ENCODE results near the gene PAK4.
"Not testable (repeated sequence)": the region's sequence is repeated elsewhere in the genome, so short reads cannot be mapped to it uniquely, and the experiment has no call there.

PAK4 gene

DNA sequence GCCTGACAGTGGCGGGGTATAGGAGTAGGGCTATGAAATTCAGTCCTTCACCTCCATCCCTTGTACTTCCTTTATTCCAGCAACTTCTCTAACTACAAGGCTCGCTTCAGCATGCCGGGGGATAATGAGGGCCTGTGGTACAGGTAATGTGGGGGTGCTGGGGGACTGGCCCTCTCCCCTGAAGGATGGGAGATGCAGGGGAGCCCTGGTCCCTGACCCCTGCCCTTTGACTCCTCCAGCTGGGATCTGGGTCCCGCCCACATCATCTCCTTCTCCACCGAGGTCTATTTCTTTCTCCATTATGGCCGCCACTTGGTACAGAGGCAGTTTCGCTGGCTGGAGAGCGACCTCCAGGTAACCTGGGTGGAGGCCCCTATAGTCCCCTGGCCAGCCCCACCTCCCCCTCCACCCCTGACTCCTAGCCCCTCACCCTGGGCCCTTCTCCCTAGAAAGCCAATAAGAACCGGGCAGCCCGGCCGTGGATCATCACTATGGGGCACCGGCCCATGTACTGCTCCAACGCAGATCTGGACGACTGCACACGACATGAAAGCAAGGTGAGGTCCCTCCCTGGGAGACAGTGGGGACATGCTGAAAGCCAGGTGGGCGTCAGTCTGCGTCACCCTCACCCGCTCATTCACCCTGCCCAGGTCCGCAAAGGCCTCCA is 25.0 kb upstream of the PAK4 start:
- no peak for DNase-seq

DNA sequence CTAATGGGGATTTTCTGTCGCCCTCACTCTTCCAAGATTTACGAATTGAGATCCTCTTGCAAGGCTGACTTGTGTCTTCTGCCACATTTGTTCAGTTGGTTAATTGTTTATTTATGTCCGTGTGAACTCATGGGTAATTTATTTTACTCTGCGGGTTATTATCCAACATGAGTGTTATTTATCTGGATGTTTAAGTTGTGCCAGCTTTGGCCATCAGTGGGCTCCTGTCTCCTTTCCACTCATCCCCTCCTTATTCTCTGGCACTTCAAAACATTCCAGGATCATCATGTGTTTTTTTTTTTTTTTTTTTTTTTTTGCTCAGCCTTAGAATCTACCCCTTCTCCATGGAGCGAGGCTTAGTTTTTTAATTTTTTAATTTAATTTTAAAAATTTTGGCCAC is 22.4 kb upstream of the PAK4 start:
- DNase-seq: no peak

DNA sequence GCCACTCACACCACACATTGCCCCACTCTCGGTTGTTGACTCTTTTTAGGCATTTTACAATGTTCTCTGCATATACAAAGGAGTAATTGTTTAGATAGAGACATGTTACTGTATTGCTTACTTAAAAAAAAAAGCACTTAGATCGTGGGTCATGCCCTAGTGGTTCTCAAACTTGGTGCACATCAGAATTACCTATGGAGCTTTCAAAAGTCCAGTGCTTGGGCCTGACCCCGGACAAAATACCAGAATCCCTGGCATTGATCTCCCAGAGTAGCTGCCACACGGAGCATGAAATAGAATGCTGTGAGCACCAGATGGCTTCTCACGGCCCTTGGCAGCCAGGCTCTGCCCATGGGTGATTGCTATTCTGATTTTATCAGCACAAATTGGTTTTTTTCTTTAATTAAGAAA is 21.4 kb upstream of the PAK4 start:
- DNase-seq: no peak

GRCh38 chr19:39106194-39106593 is 19.4 kb upstream of the PAK4 start:
- DNase-seq: no peak

- DNase-seq: no peak
These were observed 15.9 kb upstream of the PAK4 start for GRCh38 chr19:39109641-39110040.

- peak; percentile 20 for DNase-seq
These were observed 15.2 kb upstream of the PAK4 start for GRCh38 chr19:39110263-39110967.

DNA sequence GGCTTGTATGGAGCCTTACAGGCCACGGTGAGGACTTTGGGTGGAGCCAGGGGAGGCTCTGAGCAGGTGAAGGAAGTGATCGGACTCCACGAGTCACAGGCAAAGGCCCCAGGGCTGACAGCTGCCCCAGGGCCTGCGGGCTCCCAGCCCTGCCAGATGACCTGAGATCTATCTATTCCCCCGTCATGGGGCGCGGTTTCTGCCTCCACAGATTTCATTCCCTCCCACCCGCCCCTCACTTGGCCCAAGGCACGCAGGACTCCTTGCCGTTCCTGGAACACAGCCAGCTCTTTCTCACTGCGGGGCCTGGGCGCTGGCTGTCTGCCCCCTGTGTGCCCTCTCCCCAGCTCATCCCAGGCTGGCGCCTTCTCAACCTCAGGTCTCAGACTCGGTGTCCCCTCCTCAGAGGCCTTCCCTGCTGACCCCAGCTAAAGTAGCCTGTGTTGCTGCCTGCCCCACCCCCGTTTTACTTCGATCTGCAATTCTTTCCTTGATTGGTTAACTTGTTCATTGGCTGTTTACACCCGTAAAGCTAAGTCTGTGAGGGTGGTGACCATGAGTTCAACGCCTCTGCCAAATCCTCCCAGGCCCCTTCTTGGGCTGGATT is 13.9 kb upstream of the PAK4 start:
- DNase-seq: no peak

GRCh38 chr19:39112338-39112890 is 13.2 kb upstream of the PAK4 start:
- no peak for DNase-seq

DNA sequence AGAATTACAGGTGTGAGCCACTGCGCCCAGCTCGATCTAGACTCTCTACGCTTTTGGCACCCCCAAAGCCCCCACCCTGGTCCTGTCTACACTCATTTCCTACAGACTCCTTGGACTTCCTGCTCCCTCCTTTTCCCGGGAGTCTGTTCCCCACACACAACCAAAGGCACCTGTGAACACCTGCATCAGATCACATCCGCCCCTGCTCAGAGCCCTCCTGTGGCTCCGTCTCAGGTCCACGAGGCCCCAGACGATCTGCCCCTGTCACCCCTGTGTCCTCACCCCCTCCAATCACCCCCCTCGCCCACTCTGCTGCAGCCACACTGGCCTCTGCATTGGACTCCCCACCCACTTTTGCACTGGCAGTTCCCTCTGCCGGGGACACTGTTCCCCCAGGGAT is 12.4 kb upstream of the PAK4 start:
- no peak for DNase-seq

DNA sequence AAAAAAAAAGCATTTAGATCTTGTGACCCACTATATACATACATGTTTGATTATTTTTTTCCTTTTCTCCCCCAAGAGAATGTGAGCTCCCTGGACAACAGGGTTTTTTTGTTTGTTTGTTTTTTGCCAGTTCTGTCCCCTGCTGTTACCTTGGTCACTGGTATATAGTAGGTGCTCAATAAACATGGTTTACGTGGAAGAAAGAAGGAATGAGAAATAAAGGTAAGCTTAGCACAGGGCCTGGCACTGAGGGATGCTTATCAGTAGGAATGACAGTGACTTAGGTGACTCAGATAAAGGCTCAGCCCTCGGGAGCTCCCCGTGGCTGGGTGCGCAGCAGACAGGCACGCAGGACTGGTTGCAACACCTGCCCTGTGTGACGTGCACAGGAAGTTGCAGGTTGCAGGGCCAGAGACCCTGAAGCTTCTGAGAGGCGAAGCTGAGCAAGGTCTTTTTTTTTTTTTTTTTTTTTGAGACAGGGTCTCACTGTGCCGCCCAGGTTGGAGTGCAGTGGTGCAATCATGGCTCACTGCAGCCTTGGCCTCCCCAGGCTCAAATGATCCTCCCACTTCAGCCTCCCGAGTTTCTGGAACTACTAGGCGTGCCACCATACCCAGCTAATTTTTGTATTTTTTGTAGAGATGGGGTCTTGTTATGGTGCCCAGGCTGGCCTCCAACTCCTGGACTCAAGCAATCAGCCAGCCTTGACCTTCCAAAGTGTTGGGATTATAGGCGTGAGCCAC is 10.3 kb upstream of the PAK4 start:
- DNase-seq: no peak

DNA sequence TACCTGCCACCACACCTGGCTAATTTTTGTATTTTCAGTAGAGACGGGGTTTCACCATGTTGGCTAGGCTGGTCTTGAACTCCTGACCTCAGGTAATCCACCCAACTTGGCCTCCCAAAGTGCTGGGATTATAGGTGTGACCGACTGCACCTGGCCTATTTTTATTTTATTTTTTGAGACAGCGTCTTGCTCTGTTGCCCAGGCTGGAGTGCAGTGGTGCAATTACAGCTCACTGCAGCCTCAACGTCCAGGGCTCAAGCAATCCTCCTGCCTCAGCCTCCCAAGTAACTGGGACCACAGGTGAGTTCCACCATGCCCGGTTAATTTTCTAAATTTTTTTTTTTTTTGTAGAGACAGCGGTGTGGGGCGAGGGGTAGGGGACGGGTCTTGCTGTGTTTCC is 8.6 kb upstream of the PAK4 start:
- not testable (repeated sequence) for DNase-seq

DNA sequence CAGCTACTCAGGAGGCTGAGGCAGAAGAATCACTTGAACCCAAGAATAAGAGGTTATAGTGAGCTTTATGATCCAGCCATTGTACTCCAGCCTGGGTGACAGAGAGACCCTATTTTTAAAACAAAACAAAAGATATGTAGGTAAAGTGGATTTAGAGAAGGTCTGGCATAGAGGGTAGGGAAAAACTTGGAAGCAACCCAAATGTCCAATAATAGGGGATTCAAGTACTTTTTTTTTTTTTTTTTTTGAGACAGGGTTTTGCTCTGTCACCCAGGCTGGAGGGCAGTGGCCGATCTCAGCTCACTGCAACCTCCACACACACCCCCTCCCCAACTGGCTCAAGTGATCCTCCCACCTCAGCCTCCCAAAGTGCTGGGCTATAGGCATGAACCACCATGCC is 5.8 kb upstream of the PAK4 start:
- DNase-seq: no peak

DNA sequence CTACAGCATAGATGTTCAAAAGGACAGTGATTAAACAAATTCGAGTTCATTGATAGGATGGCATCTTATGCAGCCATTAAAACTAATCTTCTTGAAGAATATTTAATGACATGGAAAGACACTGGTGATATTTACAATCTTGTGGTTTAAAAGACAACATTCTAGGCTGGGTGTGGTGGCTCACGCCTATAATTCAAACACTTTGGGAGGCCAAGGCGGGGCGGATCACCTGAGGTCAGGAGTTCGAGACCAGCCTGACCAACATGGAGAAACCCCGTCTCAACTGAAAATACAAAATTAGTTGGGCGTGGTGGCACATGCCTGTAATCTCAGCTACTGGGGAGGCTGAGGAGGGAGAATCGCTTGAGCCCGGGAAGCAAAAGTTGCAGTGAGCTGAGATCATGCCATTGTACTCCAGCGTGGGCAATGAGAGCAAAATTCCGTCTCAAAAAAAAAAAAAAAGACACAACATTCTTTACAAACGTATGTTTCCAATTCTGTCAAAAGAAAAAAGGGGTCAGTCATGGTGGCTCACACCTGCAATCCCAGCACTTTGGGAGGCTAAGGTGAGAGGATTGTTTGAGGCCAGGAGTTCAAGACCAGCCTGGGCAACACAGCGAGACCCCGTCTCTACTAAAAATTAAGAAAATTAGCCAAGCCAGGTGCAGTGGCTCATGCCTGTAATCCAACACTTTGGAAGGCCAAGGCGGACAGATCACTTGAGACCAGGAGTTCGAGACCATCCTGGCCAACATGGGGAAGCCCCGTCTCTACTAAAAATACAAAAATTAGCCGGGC is 2.5 kb upstream of the PAK4 start:
- DNase-seq: no peak

- DNase-seq: no peak
These were observed 1.3 kb upstream of the PAK4 start for GRCh38 chr19:39124136-39124764.

GRCh38 chr19:39125199-39125553 is 410 bp upstream of the PAK4 start:
- DNase-seq: no peak

GRCh38 chr19:39126312-39127187 is 964 bp downstream of the PAK4 start:
- peak; percentile 19 for DNase-seq

DNA sequence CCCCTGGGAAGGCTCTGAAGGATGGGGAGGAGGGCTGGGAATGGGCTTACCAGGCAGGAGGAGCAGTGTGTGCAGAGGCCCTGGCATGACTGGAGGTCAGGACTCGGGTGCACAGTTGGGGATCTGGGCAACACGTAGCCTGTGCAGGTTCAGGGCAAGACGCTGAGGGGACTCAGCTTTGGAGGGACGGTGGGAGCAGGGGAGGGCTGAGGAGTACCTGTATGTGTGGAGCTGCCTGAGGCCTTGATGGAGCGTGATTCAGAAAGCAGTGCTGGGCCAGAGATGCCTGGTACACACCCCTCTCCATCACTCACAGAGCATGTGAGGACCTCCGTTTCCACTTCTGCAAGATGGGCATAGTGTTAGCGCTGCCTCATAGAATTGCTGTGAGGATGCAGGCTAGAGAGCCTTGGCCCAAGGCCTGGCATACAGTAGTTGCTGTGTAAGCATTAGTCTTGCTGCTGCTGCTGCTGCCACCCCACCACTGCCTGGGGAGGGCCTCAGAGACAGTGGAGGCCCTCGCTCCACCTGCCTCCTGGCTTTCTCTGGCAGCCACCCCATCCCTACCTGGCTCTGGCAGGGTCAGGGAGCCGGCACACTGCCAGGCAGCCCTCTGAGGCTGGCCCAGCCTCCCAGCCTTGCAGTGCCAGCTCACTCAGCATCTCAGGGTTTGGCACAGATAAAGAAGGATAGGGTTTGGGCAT is 2.4 kb downstream of the PAK4 start:
- no peak for DNase-seq

DNA sequence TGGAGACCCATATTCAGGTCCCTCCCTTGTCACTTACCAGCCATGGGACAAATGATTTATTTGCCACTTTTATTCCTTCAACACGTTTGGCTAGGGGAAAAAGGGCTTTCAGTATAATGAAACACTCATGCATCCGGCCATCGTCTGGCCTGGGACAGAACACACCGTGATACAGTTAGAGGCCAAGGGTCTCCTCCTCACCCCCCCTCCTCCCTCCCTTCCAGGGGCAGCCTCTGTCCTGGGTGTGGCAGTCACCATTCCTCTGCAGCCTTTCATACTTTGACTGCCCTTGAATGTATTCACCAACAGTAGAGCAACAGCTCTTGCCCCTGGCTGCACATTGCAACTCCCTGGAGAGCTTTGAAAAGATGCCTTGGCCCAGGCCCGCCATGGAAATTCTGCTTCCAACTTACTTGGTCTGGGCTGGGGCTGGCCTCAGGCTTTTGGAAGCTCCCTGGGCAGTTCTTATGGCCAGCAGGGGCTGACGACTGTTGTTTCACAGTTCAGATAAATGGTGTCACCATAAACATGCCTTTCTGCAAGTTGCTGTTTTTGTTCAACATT is 3.0 kb downstream of the PAK4 start:
- DNase-seq: no peak

GRCh38 chr19:39129116-39129515 is 3.5 kb downstream of the PAK4 start:
- DNase-seq: no peak

Measured in fibroblast of skin of abdomen (primary cell).